GM12801 (cell line): Measurements from ENCODE around the gene CYB561D2.

Experiments
- TF ChIP-seq, protein P1 (sequence below): IDR thresholded peaks from one replicate; pipeline ENCODE4 v1.5.1; 2011; ENCODE audit warnings: control low read depth; ENCODE audit not compliant: insufficient read length; ENCODE audit errors: extremely low read depth

Gene CYB561D2

DNA sequence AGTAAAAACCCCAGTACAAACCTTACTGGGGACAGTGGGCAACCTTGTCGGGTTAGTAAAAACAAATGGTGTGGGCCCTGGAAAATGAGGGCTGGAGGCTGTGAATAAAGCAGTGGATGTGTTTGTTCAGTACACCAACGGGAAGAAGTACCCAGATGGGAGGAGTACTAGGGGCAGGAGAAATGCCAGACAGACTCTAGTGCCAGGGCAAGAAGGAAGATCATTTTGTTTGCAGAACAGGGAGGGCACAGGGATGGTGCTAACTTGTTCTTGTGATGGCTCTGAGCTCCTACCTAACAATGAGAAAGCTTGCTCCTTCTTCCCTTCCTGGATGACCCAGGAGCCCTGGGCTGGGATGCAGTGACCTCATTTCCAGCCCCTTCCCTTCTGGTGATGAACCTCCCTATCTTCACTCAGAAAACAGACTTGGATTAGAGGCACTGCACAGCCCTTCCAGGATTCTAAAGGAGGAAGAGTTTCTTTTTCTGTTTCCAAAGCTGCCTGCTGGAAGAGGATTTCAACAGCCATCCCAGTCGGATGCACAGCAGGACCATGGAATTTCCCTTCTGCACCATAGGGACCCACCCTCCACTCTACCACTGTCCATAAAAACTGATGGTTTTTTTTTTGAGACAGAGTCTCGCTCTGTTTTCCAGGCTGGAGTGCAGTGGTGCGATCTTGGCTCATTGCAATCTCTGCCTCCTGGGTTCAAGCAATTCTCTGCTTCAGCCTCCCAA is 16.2 kb upstream of the CYB561D2 start:
- TF ChIP-seq, protein P1, sequence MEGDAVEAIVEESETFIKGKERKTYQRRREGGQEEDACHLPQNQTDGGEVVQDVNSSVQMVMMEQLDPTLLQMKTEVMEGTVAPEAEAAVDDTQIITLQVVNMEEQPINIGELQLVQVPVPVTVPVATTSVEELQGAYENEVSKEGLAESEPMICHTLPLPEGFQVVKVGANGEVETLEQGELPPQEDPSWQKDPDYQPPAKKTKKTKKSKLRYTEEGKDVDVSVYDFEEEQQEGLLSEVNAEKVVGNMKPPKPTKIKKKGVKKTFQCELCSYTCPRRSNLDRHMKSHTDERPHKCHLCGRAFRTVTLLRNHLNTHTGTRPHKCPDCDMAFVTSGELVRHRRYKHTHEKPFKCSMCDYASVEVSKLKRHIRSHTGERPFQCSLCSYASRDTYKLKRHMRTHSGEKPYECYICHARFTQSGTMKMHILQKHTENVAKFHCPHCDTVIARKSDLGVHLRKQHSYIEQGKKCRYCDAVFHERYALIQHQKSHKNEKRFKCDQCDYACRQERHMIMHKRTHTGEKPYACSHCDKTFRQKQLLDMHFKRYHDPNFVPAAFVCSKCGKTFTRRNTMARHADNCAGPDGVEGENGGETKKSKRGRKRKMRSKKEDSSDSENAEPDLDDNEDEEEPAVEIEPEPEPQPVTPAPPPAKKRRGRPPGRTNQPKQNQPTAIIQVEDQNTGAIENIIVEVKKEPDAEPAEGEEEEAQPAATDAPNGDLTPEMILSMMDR: no peak

DNA sequence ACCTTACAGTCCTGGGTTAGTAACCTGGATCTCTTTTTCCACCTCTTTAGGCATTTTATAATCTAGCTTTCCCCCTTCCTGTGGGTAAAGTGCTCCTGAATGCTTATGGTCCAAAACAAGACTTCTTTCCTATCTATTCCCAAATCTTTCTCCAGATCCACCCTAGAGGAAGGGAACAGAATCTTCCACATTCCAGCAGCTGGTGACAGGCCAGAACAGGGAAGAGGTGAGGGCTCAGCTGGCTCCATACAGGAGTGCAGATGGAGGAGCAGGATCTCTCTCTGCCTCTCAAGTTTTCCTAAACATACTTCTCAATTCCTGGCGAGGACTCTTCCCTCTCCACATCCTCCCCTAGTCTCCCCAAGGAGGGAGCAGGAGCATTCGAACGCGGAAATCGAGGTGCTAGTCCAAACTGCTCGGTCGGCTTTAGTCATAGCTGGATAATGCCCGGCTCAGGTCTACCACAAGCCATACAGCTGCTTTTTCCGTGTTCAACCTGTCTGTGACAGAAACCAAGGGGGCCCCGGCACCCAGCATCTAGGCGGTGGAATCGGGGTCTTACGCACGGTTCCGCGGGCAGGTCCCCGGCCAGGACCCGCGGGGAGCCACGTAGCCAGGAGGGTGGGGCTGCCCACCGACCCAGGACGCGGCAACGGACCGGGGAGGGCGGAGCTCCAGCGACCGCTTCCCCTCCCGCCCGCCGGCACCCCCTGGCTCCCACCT is 14.0 kb upstream of the CYB561D2 start:
- TF ChIP-seq, protein P1: no peak

DNA sequence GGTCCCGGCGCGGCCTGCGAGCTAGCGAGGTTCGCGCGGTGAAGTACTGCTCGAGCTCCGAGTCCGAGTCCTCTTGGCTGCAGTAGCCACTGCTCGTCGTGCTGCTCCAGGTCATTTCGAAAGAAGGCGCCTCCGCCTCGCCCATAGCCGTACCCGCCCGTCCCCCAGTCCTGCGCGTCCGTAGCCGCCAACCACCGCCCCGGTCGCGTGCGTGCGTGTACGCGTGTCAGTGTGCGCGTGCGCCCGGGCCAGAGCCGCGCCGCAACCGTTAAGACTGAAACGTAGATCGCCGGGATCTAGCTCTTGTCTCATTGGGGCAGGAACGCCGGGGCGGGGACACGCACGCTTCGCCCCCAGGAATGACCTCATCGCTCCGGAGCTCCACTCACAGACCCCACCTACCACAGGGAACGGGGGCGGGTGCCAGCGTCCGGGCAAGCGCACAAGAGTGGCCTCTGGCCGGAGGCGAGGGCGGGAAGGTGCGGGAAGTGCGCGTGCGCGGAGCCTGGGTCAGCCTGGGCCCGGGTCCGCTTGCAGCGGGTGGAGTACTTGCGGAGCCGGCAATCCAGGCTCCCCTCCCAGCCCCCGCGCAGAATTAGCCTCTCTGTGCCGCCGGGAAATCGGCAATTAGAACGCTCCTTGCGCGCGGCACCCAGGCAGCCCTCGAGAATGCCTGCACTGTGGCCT is 13.3 kb upstream of the CYB561D2 start:
- TF ChIP-seq, protein P1: no peak

DNA sequence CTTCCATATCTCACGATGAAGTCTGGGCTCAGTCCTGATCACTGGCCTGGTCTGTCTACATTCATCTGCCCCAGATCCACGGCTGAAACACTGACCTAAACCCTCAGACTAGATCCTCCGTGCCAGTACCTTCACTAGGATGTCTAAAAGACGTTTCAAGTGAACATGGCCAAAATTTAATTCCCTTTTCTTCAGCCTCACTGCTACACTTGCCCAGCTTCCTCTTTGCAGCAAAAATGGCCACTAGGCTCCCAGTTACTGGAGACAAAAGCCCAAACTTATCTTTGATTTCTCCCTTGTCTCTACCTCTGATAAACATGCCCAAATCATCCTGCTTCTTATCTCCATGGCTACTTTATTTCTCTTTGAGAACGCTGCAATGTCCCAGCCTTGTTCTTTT is 11.7 kb upstream of the CYB561D2 start:
- TF ChIP-seq, protein P1: no peak

DNA sequence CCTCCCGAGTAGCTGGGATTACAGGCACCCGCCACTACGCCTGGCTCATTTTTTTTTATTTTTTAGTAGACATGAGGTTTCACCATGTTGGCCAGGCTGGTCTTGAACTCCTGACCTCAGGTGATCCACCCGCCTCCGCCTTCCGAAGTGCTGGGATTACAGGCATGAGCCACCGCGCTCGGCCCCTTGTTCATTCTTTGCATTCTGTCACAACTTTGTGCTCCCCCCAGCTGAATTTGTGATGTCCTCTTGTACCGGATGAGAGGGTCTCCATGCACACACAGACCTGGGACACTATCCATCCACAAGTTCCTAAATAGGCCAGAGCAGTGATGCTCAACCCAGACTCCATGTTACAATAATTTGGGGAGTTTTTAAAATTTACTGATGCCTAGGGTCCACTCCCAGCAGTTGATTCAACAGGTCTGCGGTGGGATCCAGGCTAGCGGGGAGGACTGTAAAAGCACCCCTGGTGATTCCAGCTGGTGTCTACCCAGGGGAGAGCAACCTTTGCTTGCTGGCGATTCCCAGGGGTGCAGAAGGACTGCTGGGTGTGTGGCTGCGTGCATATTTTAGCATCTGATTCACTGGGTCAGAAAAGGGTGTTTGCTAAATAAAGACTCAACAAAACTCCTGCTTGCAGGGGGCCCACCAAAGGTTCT is 11.0 kb upstream of the CYB561D2 start:
- TF ChIP-seq, protein P1: no peak

DNA sequence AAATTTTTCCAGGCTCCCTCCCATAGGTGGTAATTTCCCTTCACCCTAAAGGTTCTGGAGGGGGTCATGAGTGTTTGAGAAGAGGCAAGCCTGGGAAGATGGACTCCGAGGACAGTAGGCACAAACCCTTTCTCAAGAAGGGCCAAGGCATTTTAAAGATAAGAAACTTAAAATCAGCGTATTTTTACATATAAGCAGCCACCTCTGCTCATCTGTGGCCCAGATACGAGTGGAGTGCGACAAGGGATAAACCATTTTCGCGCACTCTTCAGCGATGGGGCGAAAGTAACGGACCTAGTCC is 10.6 kb upstream of the CYB561D2 start:
- TF ChIP-seq, protein P1: no peak

DNA sequence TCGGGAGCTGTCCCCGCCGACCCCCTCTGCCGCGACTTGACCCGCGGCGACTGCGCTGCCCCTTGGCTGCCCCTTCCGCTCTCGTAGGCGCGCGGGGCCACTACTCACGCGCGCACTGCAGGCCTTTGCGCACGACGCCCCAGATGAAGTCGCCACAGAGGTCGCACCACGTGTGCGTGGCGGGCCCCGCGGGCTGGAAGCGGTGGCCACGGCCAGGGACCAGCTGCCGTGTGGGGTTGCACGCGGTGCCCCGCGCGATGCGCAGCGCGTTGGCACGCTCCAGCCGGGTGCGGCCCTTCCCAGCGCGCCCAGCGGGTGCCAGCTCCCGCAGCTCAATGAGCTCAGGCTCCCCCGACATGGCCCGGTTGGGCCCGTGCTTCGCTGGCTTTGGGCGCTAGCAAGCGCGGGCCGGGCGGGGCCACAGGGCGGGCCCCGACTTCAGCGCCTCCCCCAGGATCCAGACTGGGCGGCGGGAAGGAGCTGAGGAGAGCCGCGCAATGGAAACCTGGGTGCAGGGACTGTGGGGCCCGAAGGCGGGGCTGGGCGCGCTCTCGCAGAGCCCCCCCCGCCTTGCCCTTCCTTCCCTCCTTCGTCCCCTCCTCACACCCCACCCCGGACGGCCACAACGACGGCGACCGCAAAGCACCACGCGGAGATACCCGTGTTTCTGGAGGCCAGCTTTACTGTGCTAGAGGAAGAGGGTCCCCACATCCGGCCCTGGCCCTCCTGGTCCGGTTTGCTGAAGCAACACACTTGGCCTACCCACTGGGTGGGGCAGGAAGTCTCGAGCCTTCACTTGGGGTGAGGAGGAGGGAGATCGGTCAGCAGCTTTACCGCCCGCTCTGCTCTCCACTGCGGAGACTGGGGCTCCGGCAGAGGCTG is 10.0 kb upstream of the CYB561D2 start, which contains the start of gene RASSF1:
TSS of gene RASSF1 (minus strand) at position 389 of the 882 bp plus-strand sequence. CDS start at position 358, 31 bp downstream.
- TF ChIP-seq, protein P1: no peak
